GM21515 (cell line): ENCODE measurements around the gene TSPAN9.

Experiments used
- ATAC-seq: cut with Tn5 transposase; IDR thresholded peaks from one replicate; pipeline ENCODE4 v1.9.1; 2021; ENCODE audit not compliant: unreplicated experiment

The TSPAN9 gene

DNA sequence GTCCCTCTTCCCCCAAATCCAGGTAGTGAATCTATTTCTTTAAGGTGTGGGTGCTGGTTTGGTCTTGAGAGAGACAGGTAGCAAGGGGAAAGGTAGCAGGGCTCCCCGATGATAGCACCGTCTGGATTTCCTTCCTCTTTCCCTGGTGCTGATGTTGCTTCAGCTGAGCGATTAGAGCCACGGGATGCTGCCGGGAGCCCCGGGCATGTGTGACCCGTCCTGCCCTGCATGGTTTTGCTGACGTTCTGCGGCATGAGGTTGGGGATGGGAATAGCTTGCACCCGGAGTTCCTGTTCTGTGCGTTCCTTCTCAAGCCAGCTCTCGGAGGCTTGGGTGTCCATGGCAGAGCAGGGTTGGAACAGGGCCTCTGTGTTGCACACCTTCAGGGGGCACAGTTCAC, 107.3 kb downstream of the TSPAN9 start:
- ATAC-seq: no peak

DNA sequence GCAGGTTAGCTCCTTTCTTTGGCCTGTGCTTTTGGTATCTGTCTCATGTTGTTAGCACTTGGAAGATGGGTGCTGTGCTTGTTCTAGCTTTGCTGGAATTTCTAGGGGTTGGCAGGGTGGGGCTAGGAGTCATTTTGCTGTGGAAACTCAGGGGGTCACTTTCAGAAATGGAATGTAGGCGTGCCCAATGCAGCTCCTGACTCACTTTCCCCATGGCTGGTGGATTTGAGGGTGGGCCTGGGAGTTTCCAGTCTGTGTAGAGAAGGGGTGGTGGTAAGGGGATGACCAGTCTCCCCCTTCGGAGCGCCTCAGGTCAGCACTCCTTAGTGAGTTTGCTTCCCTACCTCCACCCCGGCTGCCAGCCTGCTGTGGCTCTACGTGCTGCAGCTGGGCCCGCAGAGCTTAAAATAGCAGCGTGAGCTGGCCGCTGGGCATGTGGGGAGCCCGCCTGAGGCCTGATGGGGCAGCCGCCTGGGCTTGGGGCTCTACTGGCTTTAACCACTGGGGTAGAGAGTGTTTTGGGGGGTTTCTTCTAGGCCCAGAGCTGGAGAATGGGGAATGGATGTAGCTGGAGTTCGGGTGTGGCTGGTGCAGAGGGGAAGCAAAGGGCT, 108.2 kb downstream of the TSPAN9 start:
- ATAC-seq: no peak

DNA sequence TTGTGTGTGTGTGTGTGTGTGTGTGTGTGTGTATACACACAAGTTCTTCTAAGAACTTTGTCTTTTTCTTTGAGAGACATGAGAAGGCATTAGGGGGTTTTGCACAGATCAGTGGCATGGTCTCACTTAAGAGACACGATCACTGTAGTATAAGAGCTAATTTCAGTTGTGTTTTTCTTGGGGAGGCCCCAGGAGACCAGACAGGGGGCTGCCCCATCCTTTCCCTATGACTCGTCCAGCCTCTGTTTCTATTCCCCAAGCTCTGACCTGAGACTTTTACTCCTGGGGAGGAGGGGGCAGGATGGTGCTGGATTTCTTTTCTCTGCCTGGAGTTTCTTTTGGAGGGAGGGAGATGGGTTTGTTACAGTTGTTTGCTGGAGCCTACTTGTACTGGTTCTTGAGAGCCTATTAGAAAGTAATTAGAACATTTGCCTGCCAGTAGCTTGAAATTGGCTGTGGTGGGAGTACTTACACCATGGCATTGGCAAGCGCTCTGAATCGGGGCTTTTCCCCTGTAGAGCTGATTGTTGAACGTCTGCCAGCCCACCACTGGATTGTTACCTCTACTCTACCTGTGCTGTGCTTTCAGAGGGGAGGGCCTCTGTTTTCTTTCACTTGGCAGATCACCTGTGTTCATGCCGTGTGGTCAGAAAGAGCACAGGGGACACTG, 109.5 kb downstream of the TSPAN9 start:
- no peak for ATAC-seq

DNA sequence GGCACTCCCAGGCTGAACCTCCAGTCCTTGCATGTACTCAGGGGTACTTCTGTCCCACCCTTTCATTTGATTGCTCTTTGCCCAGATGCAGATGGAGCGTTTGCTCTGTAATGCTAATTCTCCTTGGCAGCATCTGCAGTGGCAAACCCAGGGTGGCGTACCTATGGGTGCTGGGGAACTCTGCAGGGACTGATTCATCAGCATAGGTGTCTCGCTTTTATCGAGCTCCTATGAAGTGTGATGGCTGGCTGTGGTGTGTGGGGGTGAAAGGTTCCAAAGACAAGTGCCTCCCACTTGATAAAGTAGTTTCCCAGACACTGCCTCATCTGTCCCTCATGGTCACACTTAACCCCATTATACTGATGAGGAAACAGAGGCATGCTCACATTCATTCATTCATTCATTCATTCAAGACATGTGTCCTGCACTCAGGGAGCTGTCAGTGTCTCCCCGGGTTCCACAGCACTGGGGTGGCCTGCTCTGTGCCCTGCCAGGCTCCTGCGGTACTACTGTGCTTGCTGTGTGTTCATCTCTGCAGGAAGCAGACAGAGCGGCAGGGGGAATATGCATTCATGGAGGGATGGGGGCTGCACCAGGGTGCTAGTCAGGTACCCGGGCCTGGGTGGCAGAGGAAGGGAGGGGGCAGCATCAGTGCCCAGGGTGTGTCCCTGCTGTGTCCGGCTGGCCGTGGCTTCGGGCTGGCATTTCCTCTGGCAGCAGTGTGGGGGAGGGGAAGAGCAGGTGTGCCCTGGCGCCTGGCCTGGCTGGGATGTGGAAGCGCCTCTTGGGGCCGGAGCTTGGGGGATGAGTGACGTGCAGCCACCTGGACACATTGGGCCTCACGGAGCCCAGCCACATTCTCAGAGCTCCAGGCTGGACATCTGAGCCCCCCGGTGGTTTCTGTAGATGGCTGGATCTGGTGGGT, 110.9 kb downstream of the TSPAN9 start:
- ATAC-seq: no peak

DNA sequence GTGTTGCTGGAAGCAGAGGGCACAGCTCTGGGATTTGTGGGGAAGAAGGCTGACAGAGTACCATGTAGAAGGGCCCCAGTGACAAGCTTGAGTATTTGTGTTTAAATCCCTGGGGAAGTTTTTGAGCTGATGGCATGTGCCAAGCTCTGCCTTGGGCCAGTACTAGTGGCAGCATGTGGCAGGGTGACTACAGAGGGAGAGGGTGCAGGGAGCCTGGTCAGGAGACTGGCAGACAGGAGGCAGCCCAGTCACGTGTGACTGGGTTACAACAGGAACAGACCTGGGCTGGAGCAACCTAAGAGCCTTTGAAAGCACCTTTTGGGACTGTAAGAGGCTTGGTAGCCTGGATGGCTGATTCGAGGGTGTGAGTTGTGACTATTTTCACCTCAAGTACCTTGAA, 112.1 kb downstream of the TSPAN9 start:
- no peak for ATAC-seq

DNA sequence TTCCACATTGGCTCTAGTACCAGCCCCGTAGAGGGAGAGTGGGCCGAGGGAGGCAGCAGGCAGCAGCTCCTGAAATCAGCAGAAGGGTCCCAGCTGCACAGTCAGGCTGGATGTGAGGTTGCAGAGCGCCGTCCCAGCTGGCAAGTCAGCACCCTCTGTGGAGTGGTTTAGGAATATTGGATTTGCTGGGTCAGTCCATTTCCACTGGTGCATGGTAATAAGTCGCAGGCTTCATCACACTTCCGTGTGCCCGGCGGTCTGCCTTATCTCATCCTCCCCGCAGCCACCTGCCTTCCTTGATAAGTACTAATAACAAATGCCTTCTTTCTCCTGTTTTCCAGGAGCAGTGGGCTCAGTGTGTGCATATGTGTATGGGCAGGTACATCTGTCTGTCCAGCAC, 112.9 kb downstream of the TSPAN9 start:
- no peak for ATAC-seq

DNA sequence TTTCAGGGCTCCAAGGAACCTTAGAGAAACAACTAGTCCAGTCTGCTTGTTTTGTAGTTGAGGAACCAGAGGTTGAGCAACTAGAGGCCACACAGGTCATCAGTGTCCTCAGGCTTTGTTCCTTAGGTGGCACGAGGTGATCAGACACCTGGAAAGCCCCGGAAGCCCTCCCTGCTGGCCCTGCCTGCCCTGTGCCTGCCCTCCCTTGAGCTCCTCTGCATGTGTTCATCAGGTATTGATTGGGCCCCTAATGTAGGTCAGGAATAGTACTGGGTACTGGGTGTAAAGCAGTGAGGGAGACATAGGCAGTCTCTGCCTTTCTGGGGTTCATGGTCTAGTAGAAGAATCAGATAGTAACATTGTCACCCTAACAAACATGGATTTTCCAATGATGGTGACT, 114.3 kb downstream of the TSPAN9 start:
- ATAC-seq: no peak

DNA sequence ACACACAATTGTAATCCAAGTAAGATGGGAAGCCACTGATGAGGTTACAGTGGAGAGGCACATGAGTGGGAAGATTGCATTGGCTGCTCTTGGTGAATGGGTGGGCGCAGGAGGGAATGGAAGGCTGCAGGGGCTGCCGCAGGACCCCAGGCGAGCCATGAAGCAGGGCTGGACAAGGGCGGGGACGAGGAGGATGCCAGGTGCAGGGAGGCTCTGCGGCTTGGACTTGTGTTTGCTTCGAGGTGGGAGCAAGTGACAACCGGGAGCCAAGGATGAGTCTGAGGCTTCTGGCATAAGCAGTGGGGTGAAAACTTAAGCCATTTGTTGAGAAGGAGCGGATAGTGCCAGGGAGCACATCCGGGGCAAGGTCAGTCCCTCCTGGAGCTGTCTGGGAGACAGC, 115.0 kb downstream of the TSPAN9 start:
- no peak for ATAC-seq

DNA sequence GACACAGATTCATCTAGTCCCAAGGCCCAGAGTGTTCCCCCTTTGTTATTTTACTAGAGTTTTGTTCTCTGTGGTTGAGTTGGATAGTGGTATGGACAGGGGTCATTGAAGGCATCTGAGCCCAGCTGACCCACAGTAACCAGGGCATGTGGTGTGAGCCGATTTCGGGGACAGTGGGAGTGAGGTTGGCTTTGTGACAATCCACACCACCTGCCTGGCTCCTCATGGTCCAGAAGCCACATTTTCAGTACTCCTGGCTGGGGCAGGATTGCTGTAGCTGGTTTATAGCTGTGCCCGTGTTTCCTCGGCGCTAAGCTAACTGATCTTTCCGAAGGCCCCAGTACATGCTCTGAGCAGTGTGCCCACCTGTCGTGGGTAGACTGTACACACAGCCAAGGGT, 116.0 kb downstream of the TSPAN9 start:
- ATAC-seq: no peak

DNA sequence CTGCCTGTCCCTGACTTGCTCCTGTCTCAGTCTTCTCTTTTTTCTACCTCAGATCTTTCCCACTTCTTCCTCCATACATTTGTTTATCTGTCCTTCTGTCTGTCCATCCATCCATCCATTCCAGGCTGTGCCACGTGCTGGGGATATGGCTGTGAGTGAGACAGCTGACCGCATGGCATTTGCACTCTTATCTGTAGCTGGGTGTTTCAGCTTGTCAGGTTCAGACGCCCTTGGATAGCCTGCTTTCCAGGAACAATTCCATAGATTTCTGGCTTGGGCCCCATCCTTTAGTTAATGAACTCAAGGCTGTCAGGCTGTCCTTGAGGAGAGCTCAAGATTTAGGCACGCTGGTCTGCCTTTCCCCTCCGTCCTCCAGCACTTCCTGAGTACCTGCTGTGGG, 116.6 kb downstream of the TSPAN9 start:
- no peak for ATAC-seq

DNA sequence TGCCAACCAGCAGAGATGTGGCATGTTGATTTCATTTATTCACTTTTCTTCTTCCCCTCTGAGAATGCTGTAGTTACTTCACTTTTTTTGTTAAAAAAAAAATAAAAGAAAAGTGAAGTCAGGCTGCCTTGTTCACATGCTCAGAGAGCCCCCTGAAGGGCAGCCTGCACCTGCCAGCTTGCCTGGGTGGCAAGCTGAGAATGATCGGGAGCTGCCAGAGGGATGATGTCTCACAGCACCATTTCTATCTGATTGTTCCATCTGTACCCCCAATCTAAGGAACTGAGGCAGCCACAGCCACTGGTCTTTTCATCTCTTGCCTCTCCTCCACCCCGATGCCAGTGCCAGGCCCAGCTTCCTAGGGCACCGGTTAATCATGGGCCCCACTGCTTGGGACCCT, 118.2 kb downstream of the TSPAN9 start:
- no peak for ATAC-seq

DNA sequence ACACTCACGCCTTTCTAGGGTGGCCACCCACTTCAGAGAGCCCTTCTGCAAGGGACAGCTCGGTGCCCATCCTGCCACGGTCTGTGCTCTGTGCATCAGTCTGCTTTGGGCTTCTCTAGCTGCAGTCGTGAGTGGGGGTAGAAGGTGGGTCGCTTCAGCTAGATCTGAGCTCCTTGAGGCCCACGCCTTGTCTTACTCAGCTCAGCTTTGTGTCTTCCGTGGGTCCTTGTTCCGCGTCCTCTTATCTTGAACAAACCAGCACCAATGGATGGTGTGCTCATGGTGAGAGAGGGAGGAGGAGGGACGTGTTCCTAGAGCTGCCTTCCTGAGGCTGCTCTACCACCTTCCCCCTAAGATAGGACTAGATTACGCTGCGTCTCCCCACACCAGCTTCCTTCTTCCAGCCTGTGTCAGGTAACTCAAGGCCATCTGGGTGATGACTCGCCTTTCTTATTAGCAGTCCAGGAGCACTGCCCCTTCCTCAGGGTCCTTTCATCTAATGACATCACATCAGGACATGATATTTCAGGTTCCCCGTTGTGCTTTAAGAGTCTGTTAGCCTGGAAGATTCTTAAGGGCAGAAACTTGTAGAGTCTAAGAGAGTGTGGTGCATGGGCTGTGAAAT, 118.8 kb downstream of the TSPAN9 start:
- no peak for ATAC-seq

DNA sequence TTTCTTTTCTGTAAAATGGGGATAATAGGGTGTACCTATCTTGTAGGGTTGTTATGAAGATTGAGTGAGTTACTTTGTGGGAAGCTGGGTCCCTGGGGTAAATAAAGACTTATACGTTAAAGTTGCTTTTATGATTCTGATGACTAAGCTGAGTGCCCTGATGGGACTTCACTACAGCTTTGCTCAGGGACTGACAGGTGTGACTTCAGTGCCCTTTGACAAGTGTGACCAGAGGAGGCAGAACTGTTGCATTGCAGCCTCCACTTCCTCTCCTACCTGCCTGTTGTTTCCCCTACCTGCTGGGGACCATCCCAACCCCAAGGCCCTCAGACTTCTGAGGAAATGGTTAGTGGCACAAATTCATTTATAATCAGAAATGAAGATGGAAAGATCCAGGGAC, 119.3 kb downstream of the TSPAN9 start:
- no peak for ATAC-seq

DNA sequence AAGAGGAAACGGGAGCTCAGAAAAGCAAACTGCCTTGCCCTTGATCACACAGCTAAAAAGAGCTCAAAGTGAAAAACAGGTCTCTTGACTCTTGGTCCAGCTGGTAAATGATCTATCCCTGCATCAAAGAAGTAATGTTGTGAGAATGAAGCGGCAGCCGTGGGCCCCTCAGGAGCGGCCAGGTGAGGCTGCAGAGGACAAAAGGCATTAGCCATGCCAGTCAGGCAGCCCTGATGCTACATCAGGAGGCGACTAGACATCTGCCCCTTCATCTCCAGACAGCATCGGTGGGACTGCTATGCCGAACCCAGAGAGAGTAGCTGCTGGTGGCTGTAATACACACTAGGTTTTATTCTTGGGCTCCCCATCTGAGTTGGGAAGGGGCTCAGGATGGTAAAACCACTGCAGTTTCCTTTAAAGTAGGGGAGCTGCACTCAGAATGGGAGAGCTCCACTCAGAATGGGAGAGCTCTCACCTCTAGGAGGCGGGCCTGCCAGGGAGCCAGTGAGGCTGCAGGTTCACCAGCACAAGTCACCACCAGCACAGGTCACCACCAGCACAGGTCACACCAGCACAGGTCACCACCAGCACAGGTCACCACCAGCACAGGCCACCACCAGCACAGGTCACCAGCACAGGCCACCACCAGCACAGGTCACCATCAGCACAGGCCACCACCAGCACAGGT, 120.1 kb downstream of the TSPAN9 start:
- no peak for ATAC-seq

DNA sequence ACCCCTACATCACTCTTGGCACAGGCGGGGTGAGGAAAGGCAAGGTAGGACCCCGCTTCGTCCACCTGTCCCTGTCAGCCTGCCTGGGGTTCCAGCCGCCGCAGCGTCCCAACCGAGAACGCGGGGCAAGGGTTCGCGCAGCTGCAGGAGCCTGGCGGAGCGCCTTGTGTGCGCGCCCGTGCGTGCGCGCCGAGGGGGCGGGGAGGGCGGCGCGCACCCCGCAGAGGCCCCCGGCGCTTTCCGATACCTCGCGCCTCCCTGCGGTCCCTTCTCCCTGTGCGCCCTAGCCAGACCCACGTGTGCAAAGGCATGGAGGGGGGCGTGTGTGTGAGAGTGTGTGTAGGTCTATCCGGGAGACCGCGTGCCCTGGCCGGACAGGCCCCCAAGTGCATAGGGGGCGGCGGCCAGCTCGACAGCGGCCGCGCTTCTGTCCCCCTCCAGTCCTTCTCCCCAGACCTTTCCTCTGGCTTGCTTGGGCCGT, 122.4 kb downstream of the TSPAN9 start:
- ATAC-seq: no peak

DNA sequence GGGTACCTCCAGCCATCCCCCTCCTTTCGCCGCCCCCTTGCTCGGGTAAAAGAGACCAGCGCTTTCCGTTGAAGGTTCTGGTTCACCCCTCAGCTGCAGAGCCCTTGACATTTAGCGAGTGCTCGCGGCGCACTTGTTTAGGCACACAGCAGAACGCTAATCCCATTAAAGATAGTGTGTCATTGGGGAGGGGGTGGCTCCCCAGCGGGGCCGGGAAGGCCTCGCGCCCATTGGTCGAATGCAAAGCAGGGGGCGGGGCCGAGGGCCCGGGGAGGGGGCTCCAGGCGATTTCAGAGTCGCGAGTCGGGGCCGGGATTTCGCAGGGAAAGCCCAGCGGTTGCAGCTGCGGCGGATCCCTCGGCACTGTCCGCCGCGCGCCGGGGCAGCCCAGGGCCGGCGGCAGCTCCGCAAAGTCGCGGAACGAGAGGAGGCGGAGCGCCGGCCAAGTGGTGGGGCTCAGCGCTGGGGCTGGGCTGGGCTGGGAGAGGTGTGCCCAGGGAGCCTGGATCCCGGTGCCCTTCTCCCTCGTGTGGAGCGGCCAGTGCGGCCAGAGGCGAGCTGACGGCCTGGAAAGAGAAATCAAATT, 122.9 kb downstream of the TSPAN9 start:
- no peak for ATAC-seq

DNA sequence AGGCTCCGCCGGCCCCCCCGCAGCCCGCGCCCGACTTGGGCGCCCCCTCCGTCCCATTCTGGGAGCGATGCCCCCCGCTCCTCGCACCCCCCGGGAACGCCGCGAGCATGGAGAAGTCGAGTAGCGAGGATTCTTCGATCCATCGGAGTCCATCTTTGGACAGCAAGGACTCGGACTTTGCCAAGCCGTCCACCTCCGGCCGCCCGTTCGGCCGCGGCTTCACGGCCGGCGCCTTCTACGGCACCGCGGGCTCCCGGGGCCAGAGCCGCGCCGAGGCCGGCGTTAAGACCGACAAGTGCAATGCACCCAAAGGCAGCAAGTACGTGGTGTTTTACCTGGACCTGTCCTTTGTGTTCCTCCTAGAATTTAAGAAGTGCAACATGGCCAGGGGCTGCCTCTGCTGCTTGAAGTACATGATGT, 123.6 kb downstream of the TSPAN9 start:
- no peak for ATAC-seq

DNA sequence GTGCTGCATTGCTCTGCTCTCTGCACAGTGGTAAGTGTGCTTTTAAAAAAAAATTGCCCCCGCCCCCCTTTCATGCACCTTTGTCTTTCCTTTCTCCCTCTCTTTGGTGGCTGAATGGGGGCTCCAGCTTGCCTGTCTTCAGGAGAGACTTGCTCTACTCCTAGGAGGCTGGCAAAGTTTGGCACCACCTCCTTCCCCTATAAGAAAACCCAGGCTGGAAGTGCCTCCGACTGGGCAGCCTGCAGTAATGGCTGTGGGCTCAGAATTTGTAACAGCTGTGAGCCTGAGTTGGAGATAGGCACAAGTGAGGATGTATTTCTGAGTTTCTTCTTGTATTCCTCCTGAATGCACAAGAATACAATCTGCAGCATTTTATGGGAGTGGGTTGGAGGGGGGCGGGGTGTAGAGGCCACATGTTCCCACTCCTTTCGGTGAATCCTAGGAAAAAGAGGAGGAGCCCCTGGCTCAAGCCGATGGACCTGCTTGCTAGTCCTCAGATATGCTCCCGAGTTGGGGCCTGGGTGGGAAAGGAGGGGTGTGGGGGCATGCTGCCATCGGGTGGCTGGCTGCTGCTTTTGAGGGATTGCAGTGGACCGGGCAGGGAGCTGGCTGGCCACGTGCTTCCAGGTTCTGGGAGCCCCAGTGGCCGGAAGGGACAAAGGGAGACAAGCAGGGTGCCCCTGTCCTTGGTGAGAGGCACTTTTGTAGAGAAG, 124.3 kb downstream of the TSPAN9 start:
- ATAC-seq: no peak

DNA sequence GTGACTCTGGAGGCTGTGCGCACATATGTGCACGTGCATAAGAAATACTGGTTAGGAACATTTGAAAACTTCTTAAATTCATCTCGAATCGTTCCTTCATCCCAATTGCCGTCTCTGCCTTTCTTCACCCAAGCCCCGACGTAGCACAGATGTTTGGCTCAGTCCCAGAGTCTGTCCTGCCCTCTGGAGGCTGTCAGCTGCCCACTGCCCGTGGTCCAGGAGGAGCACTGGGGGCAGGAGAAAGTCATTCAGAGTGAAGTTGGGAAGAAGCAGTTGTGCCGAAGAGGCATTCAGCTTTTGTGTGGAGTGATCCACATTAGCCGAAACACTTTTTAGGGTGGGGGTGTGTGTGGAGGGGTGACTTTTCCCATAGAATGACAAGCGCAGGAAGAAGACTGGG, 124.9 kb downstream of the TSPAN9 start:
- no peak for ATAC-seq
